Esophagus muscularis mucosa (tissue), 4 donors: Measurements from ENCODE around the gene FGD2. TPM values are rescaled to one million over a fixed set of nuclear protein-coding genes. Genes with fewer than 3 reads are reported as not detected.

ENCODE experiments used
- DNase-seq: peaks from one replicate; pipeline ENCODE4 v3.0.0-alpha.2; 2017; ENCODE audit errors: extremely low spot score
- H3K27ac ChIP-seq, 4 donors: fragments of 200-600 bp; sonication (generic); replicated peaks in 1 of 4; 1 replicate in 3 of 4; 2 replicates in 1 of 4; pipeline ENCODE4 v1.5.1; 2016 to 2019; ENCODE audit warnings: mild to moderate bottlenecking in 1 of 4
- H3K27me3 ChIP-seq, 4 donors: fragments of 200-600 bp; sonication (generic); one replicate each; pipeline versions ENCODE4 v1.5.1 to v1.6.0; 2016 to 2019
- H3K36me3 ChIP-seq, 4 donors: fragments of 200-600 bp; sonication (generic); one replicate each; pipeline ENCODE4 v1.5.1; 2016 to 2019
- H3K4me1 ChIP-seq, 4 donors: fragments of 200-600 bp; sonication (generic); one replicate each; pipeline ENCODE4 v1.5.1; 2016 to 2019
- H3K4me3 ChIP-seq, 4 donors: fragments of 200-600 bp; sonication (generic); 1 replicate in 2 of 4; 2 replicates in 2 of 4; pipeline ENCODE4 v1.5.1; 2016 to 2019; ENCODE audit warnings: mild to moderate bottlenecking in 4 of 4, moderate library complexity in 1 of 4
- H3K9me3 ChIP-seq, 4 donors: fragments of 200-600 bp; sonication (generic); 1 replicate in 3 of 4; 2 replicates in 1 of 4; pipeline ENCODE4 v1.5.1; 2016 to 2019
- CTCF ChIP-seq, 3 experiments: fragments of 200-600 bp in 2 of 3; fragments of 450-650 bp in 1 of 3; sonication (generic) in 2 of 3; IDR thresholded peaks; one replicate each; pipeline ENCODE4 v1.5.1; 2017 to 2019; ENCODE audit warnings: antibody characterized with exemption in 3 of 3, mild to moderate bottlenecking in 2 of 3, moderate library complexity in 1 of 3
- EP300 ChIP-seq: sonication (generic); formaldehyde crosslinking; IDR thresholded peaks from one replicate; pipeline ENCODE4 v1.6.1; 2017; ENCODE audit warnings: antibody characterized with exemption
- POLR2A ChIP-seq: fragments of 450-650 bp; IDR thresholded peaks from one replicate; pipeline ENCODE4 v1.6.1; 2017; ENCODE audit warnings: antibody characterized with exemption, moderate library complexity, mild to moderate bottlenecking, low read depth
- POLR2AphosphoS5 ChIP-seq, 2 donors: sonication (generic); formaldehyde crosslinking; IDR thresholded peaks; one replicate each; pipeline ENCODE4 v1.6.1; 2017; ENCODE audit warnings: antibody characterized with exemption in 2 of 2
- WGBS: methylation state at CpG from one replicate; pipeline ENCODE4 v1.1.5; 2018; 5-methylcytosine and 5-hydroxymethylcytosine counted together
- intact Hi-C: fragments of 100-400 bp; cut with DNase I; formaldehyde crosslinking; loops from one replicate; pipeline ENCODE4 v1.15.1; 2023
- total RNA-seq, 4 donors: library from RNA; depleted of rRNA; stranded (reverse); fragments of >200 nt; gene quantifications; one replicate each; pipeline versions ENCODE4 v1.1.0 to v1.2.1, GENCODE V29; 2016

The FGD2 gene
- total RNA-seq, 4 donors from 2014 or later = 13.9 to 23.1 (median 19.3) TPM

- no peak for DNase-seq
- intact Hi-C loops = no loop called here
- H3K27me3 ChIP-seq = no peaks in the 10 kb centered on the region
- no peak overlapping the region for H3K27ac ChIP-seq
- H3K4me1 ChIP-seq = peaks cover under 1 to 21% (median 14%) of the 10 kb centered on the region in 4 donors
- no peaks in the 10 kb centered on the region for H3K36me3 ChIP-seq
- WGBS = 73% methylated on average over 5 of the region's 5 CpGs
- no peak for TF ChIP-seq POLR2A
- TF ChIP-seq EP300 = no peak
- no peak for TF ChIP-seq POLR2AphosphoS5 (IDR thresholded peaks at IDR 0.05)
- TF ChIP-seq CTCF (IDR thresholded peaks at IDR 0.05) = no peak
- H3K4me3 ChIP-seq = no peak overlapping the region
- H3K9me3 ChIP-seq = no peaks in the 10 kb centered on the region
These were observed 67.1 kb downstream of the FGD2 start for GRCh38 chr6:37072526-37072925.

- no peak overlapping the region for H3K4me3 ChIP-seq
- peak overlapping the region; percentile 13 to 52 (median 42) for H3K27ac ChIP-seq
- no peaks in the 10 kb centered on the region for H3K36me3 ChIP-seq
- intact Hi-C loops = no loop called here
- TF ChIP-seq EP300 = peak; percentile 89
- no peak for TF ChIP-seq POLR2A
- TF ChIP-seq CTCF (IDR thresholded peaks at IDR 0.05) = no peak
- peak; percentile 42 to 67 for TF ChIP-seq POLR2AphosphoS5 (IDR thresholded peaks at IDR 0.05)
- no peaks in the 10 kb centered on the region for H3K9me3 ChIP-seq
- no peaks in the 10 kb centered on the region for H3K27me3 ChIP-seq
- peaks cover 5 to 33% (median 24%) of the 10 kb centered on the region in 4 donors for H3K4me1 ChIP-seq
- no peak for DNase-seq
- 64% methylated on average over 12 of the region's 12 CpGs for WGBS
These were observed 68.8 kb downstream of the FGD2 start for GRCh38 chr6:37074053-37074827.

- Histone ChIP-seq H3K4me1 (peaks cover 5 to 33% (median 24%) of the 10 kb centered on the region in 4 donors), H3K27me3 (no peaks in the 10 kb centered on the region), H3K4me3 (peak overlapping the region in 2 of 4 donors; percentile 24 to 28), H3K27ac (peak overlapping the region; percentile 70 to 79 (median 76)), H3K36me3 (no peaks in the 10 kb centered on the region), H3K9me3 (no peaks in the 10 kb centered on the region)
- intact Hi-C loops = no loop called here
- WGBS = 53% methylated on average over 11 of the region's 11 CpGs
- TF ChIP-seq EP300 (no peak), POLR2AphosphoS5 (IDR thresholded peaks at IDR 0.05) (no peak), CTCF (IDR thresholded peaks at IDR 0.05) (no peak), POLR2A (no peak)
- DNase-seq = no peak
These were observed 71.9 kb downstream of the FGD2 start for GRCh38 chr6:37077191-37077904.

- intact Hi-C loops = no loop called here
- Histone ChIP-seq H3K9me3 (no peaks in the 10 kb centered on the region), H3K27me3 (no peaks in the 10 kb centered on the region), H3K4me1 (peaks cover 5 to 33% (median 24%) of the 10 kb centered on the region in 4 donors), H3K36me3 (no peaks in the 10 kb centered on the region), H3K27ac (peak overlapping the region; percentile 70 to 79 (median 76)), H3K4me3 (peak overlapping the region in 2 of 4 donors; percentile 24 to 28)
- 31% methylated on average over 11 of the region's 12 CpGs for WGBS
- TF ChIP-seq EP300 (no peak), POLR2AphosphoS5 (IDR thresholded peaks at IDR 0.05) (peak; percentile 68 to 82), POLR2A (no peak)
- DNase-seq = no peak
These were observed 72.4 kb downstream of the FGD2 start for GRCh38 chr6:37077905-37078296.

Other genes starting within 250 kb of the FGD2 start
- gene CPNE5, start 166.2 kb upstream of the FGD2 start, total RNA-seq = 1 to 10 TPM; 2.1 to 4.6 (median 2.6) TPM
- gene PPIL1, start 130.9 kb upstream of the FGD2 start, total RNA-seq = 10 to 100 TPM; 17.6 to 30.3 (median 25.4) TPM
- 10 to 100 TPM; 56.5 to 66.2 (median 59.0) TPM for gene C6orf89, start 119.7 kb upstream of the FGD2 start, total RNA-seq
- gene PI16, start 50.9 kb upstream of the FGD2 start, total RNA-seq = 10 to 100 TPM; 44.8 to 64.3 (median 56.9) TPM
- gene MTCH1, start 19.5 kb upstream of the FGD2 start, total RNA-seq = 100 to 1,000 TPM; 205 to 258 (median 232) TPM
- gene PIM1, start 164.5 kb downstream of the FGD2 start, total RNA-seq = 100 to 1,000 TPM in 1 of 4 donors, 10 to 100 TPM in 3; 26.0 to 176 (median 26.5) TPM